GM18870 (cell line): ENCODE measurements around the gene CD81.
A peak's percentile ranks its signal among the peaks of the same experiment; 100 is the strongest.

Experiments used
- ATAC-seq: cut with Tn5 transposase; IDR thresholded peaks from one replicate; pipeline ENCODE4 v1.9.1; 2021; ENCODE audit warnings: moderate library complexity; ENCODE audit not compliant: unreplicated experiment

Gene CD81

DNA sequence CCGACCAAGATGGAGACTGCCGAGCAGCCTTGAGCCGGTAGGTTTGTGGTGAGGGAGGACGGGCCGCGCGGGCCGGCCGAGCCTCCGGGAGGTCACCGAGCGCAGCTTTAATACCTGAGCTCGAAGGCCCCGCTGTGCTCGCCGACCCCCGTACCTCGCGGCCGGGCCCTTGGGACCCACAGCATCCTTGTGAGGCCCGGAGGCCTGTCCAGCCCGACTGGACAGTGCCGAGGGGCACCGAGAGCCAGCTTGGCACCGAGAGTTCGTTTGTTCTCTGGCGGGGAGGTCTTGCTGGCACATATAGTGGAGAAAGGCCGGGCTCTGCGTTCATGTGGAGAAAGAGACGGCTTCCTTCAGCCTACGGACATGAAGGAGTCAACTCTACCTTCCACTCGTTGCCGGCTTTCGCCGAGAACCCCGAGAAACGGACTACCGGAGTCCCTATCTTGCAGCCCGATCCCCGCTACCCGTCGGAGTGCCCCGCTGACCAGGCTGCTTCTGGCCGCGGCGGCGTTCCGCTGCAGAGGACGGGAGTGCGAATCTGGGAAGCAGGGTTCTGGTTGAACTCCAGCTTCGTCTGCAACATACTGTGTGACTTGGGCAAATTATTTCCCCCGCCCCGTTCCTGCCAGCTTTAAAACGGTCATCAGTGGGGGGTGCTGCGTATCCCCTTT lies 23.8 kb downstream of the CD81 start:
- peak; percentile 6 for ATAC-seq

- ATAC-seq: no peak
Observed at GRCh38 chr11:2401436-2401984, 24.4 kb downstream of the CD81 start.

DNA sequence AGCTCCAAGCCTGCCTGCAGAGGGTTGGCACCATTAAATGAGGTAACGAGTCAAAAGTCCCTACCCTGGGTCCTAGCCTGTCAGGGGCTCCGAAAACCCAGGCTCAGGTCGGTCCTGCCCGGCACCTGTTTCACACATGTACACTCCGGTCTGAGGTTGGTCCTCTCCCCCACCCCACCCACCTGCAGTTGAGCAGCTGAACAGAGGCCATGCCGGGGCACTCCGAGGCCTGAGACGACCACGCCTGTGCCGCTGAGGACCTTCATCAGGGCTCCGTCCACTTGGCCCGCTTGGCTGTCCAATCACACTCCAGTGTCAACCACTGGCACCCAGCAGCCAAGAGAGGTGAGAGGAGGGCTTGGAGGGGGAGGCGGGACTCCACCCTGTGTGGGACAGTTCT lies 25.0 kb downstream of the CD81 start:
- ATAC-seq: no peak

DNA sequence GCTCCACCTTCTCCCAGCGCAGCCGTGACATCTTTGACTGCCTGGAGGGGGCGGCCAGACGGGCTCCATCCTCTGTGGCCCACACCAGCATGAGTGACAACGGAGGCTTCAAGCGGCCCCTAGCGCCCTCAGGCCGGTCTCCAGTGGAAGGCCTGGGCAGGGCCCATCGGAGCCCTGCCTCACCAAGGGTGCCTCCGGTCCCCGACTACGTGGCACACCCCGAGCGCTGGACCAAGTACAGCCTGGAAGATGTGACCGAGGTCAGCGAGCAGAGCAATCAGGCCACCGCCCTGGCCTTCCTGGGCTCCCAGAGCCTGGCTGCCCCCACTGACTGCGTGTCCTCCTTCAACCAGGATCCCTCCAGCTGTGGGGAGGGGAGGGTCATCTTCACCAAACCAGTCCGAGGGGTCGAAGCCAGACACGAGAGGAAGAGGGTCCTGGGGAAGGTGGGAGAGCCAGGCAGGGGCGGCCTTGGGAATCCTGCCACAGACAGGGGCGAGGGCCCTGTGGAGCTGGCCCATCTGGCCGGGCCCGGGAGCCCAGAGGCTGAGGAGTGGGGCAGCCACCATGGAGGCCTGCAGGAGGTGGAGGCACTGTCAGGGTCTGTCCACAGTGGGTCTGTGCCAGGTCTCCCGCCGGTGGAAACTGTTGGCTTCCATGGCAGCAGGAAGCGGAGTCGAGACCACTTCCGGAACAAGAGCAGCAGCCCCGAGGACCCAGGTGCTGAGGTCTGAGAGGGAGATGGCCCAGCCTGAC lies 26.0 kb downstream of the CD81 start:
- ATAC-seq: no peak

GRCh38 chr11:2404735-2405196 lies 27.7 kb downstream of the CD81 start:
- no peak for ATAC-seq

DNA sequence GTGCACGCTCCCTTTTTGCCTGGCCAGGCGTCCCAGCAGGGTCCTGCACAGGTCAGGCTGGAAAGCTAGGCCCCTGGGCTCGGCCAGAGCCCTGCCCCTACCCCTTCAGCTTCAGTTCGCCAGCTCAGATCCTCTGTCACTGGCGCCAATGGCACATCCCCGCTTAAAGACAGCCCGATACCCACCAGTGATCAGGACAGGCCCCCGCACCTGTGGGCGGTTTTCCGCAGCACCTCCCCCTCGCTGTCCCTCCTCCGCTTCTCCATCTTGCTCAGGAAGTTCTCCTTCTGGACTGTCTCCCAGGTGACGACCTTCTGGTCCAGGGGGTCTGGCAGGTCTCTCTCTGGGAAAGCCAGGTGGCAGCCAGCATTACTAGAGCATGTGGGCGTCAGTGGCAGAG lies 29.3 kb downstream of the CD81 start:
- no peak for ATAC-seq

DNA sequence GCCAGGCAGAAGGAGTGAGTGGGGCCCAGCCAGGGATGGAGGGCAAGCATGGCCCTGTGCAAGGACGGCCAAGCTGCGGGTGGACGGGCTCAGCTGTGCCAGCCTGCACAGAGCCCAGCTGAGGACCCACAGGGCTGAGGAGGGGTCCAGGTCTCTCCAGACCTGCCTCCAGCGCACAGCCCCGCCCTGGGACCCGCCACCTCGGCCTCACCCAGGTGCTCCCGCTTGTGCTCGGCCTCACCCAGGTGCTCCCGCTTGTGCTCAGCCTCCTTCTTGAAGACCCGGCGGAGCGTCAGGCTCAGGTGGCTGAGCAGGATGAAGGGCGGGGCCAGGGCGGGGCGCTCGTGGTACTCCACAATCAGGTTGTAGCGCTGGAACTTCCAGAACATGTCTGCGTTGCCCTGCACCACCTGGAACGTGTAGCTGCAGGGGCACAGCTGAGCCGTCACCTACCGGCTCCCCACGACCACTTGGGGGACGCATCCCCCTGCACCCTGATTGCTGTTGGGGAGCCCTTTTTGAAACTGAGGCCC lies 29.8 kb downstream of the CD81 start:
- no peak for ATAC-seq

DNA sequence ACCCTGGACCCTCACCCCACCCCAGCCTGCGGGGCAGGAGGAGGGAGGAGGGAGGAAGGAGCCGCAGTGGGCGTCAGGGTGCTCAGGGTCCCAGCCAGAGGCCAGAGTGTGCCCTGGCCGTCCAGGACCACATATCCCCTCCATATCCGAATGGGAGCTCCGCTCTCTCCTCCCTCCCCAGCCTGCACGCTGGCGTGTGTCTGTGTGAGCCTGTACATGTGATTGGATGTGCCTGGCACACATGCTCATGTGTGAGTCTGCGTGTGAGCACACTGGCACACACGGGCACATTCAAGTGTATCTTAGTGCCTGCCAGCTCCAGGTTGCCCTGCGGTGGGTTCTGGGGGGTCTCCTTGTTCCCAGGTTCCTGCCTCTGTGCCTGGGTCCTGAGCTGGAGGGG lies 31.6 kb downstream of the CD81 start:
- no peak for ATAC-seq

- no peak for ATAC-seq
Observed at GRCh38 chr11:2409126-2409525, 32.0 kb downstream of the CD81 start.

- no peak for ATAC-seq
Observed at GRCh38 chr11:2409611-2410468, 32.7 kb downstream of the CD81 start.

- no peak for ATAC-seq
Observed at GRCh38 chr11:2410616-2411015, 33.5 kb downstream of the CD81 start.

GRCh38 chr11:2411446-2412305 lies 34.6 kb downstream of the CD81 start:
- ATAC-seq: no peak

GRCh38 chr11:2412323-2412722 lies 35.2 kb downstream of the CD81 start:
- ATAC-seq: no peak

DNA sequence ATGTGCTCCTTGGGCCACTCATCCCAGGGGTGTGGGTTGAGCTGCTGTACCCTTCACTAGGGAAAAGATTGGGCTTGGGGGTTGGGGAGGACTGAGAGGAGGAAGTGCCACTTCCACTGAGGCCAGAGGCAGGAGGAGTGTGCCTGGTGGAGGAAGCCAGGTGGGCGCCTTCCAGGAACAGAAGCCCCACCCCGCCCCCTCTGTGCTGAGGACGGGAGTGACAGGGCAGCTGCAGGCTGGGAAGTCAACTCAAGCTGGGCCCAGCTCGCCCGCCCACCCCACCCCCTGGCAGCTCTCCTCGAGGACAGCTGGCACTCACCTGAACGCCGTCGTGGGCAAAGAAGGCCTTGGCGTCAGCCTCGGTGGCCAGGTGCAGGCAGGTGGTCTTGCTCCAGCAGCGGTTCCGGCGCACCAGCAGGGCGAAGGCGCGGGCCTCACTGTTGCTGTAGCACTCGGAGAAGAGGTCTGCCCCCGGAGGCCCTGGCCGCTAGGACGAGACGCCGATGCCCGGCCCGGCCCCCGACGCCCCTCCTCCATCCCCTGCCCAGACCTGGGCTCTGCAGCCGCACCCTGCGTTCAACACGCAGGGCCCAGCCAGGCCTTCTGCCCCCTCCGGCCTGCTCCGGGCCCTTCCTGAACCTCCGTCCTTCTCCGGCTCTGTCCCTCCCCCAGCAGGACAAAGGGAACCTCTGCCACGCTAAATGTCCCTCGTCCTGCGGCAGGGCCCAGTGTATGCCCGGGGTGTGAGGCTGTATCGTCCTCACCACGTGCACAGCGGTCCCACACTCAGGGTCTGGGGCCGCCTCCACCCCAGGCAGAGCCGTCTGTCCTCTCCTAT lies 36.9 kb downstream of the CD81 start:
- ATAC-seq: no peak

DNA sequence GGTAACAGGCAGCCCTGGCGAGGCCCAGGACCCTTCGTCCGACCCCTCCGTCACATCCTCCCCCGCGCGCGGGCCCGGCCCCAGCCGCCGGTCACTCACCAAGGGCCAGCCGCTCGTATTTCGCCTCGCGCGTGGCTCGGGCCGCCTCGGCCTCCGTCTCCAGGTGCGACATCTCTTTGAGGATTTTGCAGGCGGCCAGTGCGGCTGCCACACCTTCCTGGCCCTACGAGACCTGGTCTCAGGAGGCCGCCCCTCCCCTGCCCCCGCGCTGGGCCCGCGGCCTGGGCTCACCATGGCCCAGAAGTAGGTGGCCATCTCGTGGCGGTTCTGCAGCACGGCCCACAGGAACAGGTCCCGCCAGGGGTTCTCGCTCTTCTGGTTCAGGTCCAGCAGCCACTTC lies 37.5 kb downstream of the CD81 start:
- ATAC-seq: no peak

- no peak for ATAC-seq
Observed at GRCh38 chr11:2415171-2415570, 38.1 kb downstream of the CD81 start.

DNA sequence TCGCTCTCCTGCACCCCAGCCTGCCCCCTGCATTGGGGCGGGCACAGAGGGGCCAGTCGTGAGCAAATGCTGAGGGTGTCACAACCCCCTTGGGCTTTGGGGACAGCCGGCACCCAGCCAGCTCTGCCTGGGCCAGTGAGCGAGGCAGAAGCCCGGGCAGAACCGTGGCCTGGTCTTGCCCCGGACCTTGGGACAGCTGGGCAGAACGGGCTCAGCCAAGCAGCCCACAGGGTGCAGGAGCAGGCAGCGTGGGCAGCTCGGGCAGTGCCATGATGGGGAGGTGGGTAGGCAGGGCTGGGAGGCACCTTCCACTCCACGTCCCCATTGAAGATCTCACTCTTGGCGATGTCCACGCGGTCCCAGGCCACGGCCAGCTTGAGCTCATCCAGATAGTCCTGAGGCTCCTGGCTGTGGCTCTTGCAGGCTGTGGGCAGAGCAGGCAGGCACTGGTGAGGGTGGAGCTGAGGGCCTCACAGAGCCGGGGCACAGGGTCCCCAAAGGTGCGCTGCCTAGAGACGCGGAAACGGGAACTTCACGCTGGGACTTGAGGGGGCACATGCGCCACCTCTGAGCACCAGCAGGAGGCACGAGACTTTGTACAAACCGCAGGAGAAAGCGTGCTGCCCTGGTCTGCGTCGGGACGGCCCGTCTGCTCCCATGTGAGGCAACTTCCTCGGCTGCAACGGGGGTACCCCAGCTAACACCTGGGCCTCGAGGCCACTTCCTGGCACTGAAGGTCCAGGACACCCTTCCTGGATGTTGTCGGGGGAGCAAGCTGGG lies 38.7 kb downstream of the CD81 start:
- ATAC-seq: no peak

DNA sequence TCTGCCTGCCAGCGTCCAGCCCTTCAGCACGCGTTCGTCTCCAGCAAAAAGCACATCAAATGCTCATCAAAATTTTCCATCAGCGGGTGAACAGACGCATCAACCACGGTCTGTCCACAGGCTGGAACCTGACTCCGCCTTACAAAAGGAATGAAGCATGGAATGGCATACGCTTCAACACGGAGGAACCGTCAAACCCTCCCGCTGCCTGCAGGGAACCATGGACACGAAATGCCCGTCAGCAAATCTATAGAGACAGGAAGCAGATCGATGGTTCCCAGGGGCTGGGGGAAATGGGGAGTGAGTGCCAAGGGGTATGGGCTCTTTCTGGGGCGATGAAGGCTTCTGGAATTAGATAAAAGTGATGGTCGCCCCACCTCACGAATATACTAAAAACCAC lies 39.7 kb downstream of the CD81 start:
- no peak for ATAC-seq
